HG02885 (cell line): ENCODE measurements around the gene ORM1.

Experiments
- ATAC-seq: cut with Tn5 transposase; IDR thresholded peaks from one replicate; pipeline ENCODE4 v1.9.1; 2021; ENCODE audit warnings: mild to moderate bottlenecking; ENCODE audit not compliant: unreplicated experiment, poor library complexity

The ORM1 gene

DNA sequence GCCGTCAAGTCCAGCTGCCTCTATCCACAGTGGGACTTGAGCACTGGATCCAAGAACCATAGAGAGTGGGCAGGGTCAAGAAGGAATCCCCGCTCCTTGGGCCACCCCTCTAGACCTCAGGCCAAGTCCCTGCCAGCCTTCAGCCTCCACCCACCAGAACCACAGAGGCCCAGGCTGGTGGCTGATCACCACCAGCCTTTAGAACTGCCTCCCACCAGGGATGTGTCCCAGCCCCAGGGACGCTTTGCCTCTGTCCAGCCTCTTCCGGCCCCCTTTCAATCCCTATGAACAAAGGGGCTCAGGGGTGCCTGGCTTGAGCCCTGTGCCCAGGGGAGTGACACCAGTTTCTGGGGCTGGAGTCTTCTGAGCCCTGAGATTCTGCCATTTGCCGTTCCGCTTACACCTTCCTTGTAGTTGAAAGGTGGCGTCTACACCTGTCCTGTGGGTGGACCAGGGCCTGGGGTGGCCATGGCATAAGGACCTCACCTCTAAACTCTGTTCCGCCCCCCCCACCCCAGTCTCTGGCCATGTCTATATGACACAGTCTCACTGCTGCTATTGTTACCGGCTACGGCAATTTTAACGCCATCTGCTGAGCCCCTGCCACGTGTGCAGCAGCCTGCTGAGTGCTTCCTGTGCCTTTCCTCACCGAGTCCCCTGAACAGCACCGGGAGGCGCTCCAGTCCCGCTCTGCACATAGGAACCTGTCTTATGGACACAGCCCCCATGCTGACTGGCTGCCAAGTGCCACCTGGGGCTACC lies 35.7 kb upstream of the ORM1 start:
- ATAC-seq = no peak

DNA sequence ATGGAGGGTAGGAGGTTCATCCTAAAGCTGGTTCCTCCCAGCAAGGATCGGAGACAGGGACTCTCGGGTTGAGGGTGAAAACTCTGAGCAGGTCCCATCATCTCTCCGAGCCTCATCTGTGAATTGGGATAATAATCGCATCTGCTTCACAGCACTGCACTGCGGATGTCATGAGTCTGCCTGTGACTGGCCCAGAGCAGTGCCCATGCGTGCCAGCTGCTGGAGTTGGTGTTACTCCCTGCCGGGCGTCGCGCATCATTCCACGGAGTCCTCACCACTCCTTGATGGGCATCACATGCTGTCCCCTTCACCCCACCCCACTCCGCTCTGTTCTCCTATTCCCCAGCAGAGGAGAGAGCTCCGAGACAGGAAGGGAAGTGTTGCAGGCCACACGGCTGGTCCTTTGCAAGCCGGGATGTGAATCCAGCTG lies 35.1 kb upstream of the ORM1 start:
- no peak for ATAC-seq

DNA sequence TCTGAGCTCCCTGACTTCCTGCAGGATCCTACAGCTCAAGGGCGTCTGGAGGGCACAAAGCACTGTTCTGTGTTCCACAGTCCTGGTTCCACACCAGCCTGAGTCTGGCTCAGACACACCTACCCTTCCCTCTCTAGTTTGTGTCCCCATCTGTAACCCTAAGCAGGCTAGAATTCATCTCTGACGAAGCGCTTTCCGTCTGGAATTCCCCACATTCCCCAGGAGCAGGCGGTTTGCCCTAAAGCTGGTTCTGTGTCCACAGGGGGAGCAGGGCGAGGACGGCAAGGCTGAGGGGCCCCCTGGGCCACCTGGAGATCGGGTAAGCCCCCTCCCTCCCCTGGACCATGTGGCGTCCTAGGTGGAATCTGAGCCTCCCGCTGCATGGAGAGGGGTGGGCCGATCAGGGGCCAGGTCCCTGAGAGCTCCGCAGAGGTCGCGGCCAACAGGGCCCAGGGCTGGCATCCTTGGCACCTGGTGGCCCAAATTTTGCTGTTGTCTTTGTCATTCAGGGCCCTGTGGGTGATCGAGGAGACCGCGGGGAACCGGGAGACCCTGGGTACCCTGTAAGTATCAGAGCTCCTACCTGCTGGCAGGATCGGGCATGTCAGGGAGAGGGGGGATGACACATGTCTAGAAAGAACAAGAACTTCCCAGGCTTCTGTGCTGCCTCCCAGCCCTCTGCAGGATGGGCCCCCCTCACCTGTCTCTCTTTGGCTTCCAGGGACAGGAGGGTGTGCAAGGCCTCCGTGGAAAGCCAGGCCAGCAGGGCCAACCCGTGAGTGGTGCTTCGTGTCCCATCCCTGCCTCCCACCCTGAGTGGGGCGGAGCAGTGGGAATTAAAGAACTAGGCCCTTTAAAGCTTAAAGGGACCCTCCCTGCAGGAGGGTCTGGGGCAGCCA lies 34.5 kb upstream of the ORM1 start:
- no peak for ATAC-seq

DNA sequence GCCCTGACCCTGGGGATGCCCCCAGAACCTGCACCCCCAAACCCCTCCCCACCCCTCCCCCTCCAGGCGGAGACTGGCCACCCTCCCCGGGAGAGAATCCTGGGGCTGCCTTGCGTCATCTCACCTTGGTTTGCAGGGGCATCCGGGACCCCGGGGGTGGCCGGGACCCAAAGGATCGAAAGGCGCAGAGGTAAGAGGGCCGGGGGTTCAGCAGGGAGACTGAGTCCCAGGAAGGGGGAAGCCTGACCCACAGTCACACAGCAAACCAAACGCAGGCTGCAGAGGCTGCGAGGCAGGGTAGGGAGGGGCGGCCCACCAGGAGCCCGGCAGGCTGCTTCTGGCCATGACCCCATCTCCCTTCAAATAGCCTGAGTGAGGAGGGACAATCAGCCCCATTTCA lies 33.8 kb upstream of the ORM1 start:
- ATAC-seq = no peak

DNA sequence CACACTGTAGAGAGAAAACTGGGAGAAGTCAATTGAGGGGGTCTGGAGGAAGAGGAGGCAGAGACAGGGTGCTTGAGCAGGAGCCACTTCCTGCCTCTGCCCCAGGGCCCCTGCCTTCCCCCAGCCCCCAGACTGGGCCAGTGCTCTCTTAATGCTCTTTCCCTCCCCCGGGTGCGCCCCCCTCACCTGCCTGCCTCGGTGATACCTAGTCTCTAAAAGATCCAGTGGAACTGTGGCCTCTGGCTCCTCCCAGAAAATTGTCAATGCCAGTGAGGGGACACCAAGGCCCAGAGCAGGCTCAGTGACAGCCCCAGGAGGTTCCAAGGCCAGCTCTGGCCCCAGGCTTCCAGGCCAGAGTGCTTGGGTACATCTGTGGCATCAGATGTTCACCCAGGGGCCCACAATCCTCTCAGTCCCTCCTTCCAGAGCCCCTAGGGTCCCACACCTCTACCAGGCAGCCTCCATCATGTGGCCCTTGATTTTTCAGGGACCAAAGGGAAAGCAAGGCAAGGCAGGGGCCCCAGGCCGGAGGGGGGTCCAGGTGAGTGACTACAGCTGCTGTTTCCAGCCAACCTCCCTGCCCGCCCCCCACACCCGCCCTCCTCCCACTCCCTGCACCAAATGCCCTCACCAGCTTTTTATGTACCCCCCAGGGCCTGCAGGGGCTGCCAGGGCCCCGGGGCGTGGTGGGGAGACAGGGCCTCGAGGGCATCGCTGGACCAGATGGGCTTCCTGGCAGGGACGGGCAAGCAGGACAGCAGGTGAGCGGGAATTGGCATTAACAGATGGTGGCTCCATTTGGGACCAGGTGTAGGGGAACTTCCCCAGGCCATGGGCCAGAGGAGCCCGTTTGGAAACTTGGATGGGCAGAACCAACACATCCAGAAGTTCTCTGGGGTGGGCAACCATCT lies 33.1 kb upstream of the ORM1 start:
- no peak for ATAC-seq

DNA sequence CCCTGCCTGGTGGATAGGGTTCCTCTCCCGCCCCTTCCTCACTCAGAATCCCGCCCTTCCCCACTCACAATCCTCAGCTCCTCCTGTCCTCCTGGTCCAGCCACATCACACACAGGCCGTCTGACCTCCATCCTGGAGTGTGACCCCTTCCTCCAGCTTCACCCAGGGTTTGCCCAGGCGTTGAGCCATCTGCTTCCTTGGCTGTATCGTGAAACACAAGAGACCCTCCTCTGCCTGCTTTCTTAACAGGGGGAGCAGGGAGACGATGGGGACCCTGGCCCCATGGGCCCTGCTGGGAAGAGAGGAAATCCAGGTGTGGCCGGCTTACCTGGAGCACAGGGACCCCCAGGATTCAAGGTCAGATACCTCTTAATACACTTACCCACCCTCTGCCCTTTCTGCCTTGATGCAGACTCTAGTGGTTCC lies 32.3 kb upstream of the ORM1 start:
- no peak for ATAC-seq

DNA sequence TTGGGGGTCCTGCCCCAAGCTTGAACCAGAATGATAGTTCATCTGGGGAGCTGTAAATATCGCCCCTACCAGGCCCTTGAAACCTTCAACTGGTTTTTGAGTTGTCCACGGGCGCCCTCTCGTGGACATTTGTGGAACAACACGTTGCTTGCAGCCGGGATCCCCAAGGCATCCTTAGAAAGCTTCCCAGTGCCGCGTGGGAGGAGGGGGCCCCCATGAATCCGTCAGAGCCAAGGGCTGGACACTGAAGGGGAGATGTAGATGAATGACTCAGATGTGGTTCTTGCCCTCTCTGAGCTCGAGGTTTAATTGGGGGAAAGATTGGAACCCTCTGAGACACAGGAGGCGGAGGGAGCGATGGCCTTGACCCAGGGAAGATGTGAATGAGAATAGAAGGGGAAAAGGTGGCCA lies 31.8 kb upstream of the ORM1 start:
- ATAC-seq = no peak

DNA sequence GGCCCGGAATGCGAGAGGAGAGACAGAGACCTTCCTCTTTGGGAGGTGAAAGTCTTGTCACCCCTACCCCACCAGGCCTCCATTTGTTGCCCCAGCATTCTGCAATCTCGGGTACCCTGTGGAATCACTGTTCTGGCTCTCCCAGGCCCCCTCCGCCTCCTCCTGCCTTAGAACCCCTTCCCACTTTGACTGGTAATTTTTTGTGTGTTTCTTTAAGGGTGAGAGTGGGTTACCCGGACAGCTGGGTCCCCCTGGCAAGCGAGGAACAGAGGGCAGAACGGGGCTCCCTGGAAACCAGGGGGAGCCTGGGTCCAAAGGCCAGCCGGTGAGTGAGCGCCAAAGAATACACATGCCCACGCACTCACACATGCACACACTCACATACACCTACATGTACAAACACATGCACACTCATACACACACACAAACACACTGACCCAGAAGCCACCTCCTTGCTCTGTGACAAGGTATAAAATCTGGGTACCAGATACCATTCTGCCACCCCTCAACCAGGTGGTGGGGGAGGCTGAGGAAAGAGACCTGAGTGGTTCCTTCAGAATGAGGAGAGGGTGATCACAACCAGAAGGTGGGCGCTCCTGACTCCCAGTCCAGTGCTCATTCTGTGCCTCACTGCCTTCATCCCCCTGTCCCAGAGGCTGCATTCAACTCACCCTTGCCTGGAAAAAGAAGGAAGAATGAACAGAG lies 30.9 kb upstream of the ORM1 start:
- no peak for ATAC-seq

DNA sequence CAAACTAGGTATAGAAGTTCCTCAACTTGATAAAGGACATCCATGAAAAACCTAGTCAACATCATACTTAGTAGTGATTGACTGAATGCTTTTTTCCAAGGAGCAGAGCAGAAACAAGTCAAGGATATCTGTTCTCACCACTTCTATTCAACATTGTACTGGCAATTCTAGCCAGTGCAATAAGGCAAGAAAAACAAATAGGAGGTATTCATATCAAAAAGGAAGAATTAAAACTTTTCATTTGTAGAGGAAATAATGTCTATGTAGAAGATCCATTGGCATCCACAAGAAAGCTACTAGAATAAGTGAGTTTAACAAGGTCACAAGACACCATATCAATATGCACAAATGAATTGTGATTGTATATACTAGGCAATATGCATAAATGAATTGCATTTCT lies 28.2 kb upstream of the ORM1 start:
- ATAC-seq = no peak

DNA sequence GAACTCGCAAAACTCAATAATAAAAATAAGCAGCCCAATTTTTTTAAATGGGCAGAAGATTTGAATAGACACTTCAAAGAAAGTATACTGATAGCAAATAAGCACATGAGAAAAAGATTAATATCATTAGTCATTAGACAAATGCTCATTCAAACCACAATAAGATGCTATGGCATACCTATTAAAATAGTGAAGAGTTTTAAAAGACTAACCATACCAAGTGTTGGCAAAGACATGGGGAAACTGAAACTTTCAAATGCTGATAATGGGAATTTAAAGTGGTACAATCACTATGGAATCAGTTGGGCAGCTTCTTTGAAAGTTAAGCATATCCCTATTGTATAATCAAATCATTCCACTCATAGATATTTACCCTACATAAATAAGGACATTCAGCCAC lies 26.6 kb upstream of the ORM1 start:
- no peak for ATAC-seq

DNA sequence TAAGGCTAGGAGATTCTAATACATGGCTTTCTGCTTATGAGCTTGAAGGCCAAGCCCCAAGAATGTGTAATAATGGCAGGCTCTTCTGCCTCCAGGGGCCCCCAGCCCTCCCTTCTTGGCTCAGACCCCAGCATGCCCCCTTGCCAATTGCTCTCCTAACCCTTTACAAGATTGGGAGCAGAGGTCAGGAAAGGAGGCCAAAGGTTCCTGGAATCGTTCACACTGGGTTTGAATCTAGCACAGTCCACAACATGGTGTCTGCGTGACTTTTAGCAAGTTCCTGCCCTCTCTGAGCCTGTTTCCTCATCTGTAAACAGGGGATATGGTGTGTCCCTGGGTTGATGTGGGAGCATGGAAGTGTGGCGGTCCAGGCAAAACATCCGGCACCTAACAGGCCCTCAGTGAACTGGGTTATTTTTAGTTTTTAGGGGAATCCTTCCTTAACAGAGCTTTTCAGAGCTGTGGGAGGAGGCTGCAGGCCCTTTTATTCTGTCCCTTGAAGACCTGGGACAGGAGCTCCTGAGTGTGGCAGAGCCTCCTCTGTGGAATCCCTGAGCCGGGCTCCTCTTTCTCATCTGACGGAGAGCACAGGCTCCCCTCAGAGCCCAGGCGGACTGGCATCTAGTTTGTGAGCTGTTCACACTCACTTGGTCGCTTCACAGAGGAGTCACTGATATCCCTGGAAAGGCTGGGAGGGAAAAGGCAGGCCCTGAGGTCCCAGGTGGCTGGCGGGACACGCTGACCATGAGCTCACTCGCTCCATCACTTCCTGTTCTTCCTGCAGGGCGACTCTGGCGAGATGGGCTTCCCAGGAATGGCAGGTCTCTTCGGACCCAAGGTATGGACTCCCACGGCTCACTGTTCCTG lies 23.4 kb upstream of the ORM1 start:
- ATAC-seq = no peak

DNA sequence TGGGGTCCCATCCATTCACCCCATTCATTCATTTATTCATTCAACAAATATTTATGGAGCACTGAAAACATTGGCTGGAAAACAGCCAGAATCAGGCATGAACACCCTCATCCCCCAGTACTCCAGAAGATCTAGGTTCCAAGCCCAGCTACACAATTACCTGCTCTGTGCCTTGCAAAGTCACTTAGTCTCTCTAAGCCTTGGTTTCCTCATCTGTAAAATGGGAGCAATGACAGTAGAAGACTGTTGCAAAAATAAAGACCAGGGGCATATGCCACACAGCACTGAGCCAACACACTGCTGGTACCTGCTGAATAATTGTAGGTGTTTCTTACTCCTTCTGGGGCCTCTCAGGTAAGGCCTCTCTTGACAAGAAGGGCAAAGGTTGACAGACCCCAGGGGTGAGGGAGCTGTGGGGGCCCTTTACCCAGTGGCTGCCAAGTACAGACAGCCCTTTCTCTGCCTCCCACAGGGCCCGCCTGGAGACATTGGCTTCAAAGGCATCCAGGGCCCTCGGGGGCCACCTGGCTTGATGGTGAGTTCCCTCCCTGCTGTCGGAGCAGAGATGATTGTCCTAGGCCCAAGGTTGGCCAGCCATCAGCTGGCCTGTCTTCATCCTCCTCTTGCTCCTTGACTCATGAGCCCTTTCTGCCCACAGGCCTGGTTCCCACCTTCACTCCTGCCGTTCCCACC lies 22.6 kb upstream of the ORM1 start:
- no peak for ATAC-seq

DNA sequence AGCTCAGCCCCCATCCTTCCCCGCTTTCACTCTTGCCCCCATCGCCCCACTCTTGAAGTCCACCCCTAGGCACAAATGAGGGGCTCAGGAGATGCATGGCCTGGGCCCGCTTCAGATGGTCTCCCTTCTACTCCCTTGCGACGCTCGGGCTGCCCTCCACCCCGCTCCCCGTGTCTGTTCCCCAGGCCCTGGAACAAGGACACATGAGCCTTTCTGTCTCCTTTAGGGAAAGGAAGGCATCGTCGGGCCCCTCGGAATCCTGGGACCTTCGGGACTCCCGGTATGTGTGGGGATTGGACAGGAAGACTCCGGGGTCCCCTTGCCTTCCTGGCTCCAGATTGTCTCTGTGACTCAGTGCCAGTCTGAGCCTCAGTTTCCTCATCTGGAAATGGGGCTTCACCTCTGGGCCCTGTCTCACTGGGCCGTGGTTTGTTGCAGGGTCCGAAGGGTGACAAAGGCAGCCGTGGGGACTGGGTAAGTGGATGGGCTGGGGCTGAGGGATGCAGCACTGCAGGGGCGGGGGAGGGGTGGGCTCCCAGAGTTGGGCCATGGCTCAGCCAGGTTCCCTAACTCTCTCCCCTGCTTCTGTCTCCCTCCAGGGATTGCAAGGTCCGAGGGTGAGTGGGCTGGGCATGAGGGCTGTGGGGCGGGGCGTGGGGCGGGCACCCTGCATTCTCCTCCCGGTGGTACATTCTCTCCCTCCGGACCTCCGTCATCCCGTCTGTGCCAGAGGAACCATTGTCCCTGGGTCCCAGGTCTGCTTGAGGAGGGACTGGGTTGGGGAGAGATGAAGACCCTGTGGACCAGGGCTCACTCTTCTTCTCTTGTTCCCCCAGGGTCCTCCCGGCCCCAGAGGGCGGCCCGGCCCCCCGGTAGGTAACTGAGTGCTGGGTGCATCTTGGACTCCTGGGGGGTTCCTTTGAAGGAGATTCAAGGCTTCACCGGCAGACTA lies 21.8 kb upstream of the ORM1 start:
- ATAC-seq = no peak

DNA sequence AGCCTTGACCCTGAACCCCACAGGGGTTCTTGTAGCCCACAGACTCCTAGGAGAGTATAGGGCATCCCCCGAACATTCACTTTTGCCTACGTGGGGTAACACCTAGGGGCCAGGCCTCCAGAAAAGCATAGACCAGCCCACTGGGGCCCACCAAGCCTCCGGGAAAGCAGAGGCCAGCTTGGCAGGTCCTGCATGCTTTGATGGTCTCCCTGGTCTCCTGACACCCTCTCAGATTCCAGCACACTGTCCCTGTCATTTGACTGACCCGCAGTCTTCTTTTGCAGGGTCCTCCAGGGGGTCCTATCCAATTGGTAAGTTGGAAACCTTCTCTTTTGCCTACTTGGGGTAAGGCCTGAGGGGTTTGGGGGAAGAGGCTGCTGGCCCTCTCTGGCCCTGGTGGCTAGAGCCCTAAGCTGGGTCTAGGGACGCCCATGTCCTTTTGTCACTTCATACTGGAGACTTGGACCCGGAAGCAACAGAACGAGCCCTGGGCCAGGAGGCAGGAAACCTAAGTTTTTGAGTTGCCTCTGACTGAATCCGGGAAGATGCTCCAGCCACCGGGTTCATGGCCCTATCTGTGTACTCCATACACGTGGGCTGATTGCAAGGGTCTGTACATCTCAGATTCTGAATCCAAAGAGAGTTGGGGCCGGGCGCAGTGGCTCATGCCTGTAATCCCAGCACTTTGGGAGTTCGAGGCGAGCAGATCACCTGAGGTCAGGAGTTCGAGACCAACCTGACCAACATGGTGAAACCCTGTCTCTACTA lies 20.9 kb upstream of the ORM1 start:
- ATAC-seq = no peak

DNA sequence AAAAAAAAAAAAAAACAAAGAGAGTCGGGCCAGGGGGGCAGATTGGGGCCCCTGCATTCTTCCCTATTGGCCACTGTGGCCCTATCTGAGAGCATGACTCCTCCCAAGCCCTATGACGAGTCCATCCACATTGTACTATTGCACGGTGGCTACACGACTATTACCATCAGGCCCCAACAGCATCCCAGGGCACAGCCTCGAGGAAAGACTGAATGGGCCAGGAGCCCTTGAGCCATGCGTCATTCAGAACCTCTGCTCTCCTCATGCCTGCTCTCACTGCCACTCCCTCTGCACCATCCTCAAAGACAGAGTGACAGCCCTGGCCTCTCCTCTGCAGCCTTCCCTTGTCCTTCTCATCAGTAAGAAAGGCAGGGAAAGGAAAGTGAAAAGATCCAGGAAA lies 20.2 kb upstream of the ORM1 start:
- no peak for ATAC-seq

DNA sequence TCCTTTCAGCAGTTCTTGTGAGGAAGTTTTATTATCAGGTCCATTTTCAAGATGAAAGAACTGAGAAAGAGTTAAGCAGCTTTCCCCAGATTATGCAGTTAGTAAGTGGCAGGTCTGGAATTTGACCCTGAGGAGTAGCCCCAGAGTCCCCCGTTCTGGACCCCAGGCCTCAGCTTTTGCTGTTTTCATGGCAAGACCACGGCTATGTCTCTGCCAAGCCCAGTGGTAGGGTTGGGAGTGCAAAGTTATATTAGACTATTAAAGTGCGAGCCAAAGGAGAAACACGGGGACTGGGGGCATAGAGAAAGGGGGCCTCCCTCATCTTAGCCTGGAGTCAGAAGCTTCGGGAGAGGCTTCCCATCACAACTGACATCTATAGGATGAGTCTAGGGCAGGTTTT lies 19.3 kb upstream of the ORM1 start:
- no peak for ATAC-seq

DNA sequence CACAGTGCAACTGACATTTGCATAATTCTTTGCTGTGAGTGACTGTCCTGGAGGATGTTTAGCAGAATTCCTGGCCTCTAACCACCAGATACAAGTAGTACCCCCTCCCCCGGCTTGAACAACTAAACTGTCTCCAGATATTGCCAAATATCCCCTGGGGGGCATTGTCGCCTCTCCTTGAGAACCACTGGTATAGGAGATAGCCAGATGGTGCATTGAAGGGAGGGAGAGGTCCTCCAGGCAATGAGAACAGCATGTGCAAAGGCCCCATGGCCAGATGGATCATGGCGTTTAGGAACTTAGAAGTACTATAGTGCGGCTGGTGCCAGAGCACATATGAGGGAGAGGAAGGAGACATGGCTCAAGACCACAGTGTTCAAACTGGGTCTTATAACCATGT lies 18.9 kb upstream of the ORM1 start:
- ATAC-seq = no peak
